Measurements from ENCODE around the gene RILPL1.
"Not testable (repeated sequence)": the region's sequence is repeated elsewhere in the genome, so short reads cannot be mapped to it uniquely, and the experiment has no call there.

The RILPL1 gene

GRCh38 chr12:123530668-123531067 is 2.9 kb downstream of the RILPL1 start:
- no peak for DNase-seq (ENCODE audit: low read depth)

GRCh38 chr12:123529686-123530085 is 3.8 kb downstream of the RILPL1 start:
- DNase-seq (ENCODE audit: low read depth), result no peak

GRCh38 chr12:123528858-123529257 is 4.7 kb downstream of the RILPL1 start:
- no peak for DNase-seq (ENCODE audit: low read depth)

- no peak for DNase-seq (ENCODE audit: low read depth)
These were observed 6.9 kb downstream of the RILPL1 start for GRCh38 chr12:123526542-123527080.

- no peak for DNase-seq (ENCODE audit: low read depth)
These were observed 9.1 kb downstream of the RILPL1 start for GRCh38 chr12:123524378-123524777.

GRCh38 chr12:123523518-123523917 is 10.0 kb downstream of the RILPL1 start:
- DNase-seq (ENCODE audit: low read depth), result no peak

- no peak for DNase-seq (ENCODE audit: low read depth)
These were observed 11.4 kb downstream of the RILPL1 start for GRCh38 chr12:123522164-123522563.

GRCh38 chr12:123520567-123521474 is 12.7 kb downstream of the RILPL1 start:
- DNase-seq (ENCODE audit: low read depth), result no peak

GRCh38 chr12:123519141-123520001 is 14.1 kb downstream of the RILPL1 start:
- DNase-seq (ENCODE audit: low read depth), result no peak

- DNase-seq (ENCODE audit: low read depth), result no peak
These were observed 17.2 kb downstream of the RILPL1 start for GRCh38 chr12:123516216-123516780.

GRCh38 chr12:123514582-123515221 is 18.8 kb downstream of the RILPL1 start:
- DNase-seq (ENCODE audit: low read depth), result not testable (repeated sequence)

- DNase-seq (ENCODE audit: low read depth), result no peak
These were observed 19.7 kb downstream of the RILPL1 start for GRCh38 chr12:123513805-123514204.

GRCh38 chr12:123512838-123513665 is 20.5 kb downstream of the RILPL1 start:
- no peak for DNase-seq (ENCODE audit: low read depth)

GRCh38 chr12:123506843-123507236 is 26.7 kb downstream of the RILPL1 start:
- no peak for DNase-seq (ENCODE audit: low read depth)

- DNase-seq (ENCODE audit: low read depth), result no peak
These were observed 27.3 kb downstream of the RILPL1 start for GRCh38 chr12:123506059-123506842.

- DNase-seq (ENCODE audit: low read depth), result no peak
These were observed 31.3 kb downstream of the RILPL1 start for GRCh38 chr12:123502163-123502704.

GRCh38 chr12:123499332-123499731 is 34.2 kb downstream of the RILPL1 start:
- DNase-seq (ENCODE audit: low read depth), result no peak

- DNase-seq (ENCODE audit: low read depth), result no peak
These were observed 35.2 kb downstream of the RILPL1 start for GRCh38 chr12:123498126-123498825.

- no peak for DNase-seq (ENCODE audit: low read depth)
These were observed 36.5 kb downstream of the RILPL1 start for GRCh38 chr12:123497065-123497464.
